T-helper 2 cell (primary cell): ENCODE data around the gene KCNQ5.

ENCODE experiments used
- DNase-seq, 5 experiments: peaks; one replicate each; pipeline versions ENCODE4 v3.0.0 to v3.0.0-alpha.2; 2012 to 2022

KCNQ5 gene

DNA sequence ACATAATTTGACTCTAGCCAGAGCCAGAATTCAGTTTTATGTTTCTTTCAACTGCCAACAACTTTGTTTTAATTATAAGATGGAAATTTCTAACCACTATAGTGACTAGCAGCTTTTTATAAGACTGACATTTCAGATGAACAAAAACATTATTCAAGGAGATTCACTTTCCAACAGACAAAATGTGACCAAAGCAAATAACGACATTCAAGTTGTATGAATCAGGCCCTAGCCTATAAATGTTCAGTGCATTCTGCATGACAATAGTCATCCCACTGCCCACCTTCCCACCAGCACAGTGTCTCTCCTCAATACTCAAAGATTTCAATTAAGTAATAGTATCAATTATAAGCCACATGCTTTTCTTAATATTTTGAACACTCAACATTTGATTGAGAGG is 402.7 kb downstream of the KCNQ5 start:
- DNase-seq, result no peak

DNA sequence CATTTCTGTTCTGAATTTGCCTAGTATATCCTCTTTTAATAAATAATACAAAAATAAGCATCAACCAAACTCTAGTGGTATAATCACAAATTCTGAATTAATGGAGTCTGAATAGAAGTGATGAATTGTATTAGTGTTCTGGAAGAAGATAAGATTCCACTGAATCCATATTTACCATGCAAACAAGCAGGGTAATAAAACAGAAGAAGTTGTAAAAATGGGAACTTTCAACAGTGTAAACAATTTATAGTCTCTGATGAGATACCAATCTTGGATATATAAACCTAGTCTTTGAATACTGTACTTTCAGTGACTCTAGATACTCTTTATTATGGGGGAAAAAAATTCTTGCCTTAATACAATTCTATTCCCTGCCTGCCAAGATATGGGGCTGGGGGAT is 405.8 kb downstream of the KCNQ5 start:
- no peak for DNase-seq

DNA sequence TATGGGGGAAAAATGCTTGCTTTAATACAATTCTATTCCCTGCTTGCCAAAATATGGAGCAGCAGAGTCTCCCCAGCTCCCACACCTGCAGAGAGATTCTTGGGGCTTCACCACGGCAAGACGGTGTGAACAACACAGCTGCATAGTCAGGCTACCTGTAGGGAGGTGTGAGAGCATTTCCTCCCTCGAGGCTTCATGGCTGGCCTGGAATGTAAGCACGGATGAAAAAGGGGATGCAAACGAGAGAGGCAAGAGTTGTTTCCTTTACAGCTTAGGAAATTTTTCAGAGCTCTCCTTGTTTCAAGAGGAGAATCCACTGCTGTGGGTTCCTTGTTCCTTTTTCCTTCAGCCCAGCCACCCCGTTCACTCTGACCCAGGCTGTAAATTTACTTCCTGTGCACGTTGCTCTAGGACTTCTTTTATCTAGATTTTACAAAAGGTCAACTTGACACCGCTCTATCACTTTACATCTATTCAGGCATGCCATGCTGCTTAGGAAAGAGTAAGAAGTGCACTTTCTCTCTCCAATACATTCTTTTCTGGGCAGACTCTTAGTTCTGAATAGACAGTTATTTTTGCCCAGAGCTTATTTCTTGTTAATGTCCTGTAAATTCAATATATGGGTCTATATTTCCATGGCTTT is 406.4 kb downstream of the KCNQ5 start:
- no peak for DNase-seq

DNA sequence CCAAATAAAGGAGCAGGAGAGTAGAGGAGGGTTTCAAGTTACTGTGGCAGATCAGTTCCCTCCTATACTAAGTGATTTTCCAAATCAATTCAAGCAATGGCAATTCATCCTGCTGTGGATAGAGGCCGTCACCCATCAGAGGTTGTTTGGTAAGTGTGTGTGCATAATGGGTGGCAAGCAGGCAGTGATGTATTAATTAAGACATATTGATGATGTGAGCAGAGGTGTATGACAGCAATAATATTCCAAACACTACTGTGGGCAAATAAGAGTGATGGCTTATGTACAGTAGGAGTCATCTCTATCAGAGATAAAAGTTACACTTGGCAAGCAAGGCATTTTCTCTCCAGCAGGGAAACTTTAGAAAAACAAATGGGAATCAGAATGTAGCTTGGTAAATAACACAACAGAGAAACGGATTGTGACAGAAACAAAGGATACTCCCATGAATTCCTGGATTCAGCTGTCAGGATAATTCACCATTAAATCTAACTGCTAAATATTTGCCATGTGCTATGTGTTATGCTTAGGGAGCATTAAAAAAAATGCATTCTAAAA is 407.1 kb downstream of the KCNQ5 start:
- DNase-seq, result no peak

DNA sequence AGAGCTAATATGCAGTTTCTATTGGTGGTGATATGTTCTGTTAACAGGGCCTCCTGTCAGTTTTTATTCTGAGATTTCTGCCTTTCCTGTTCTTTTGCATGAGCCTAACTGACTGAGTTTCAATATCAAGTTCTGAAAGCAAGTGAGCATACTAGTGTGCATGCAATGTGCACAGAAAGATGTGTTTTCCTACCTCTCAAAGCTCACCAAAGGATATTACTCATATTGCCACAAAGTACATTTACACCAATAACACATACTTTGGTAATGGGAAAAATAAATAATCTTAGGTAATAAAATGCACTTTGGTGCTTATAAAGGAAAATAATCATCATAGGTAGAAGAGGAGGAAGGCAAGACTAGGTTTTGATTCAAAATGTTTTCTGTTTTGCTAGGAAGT is 408.4 kb downstream of the KCNQ5 start:
- no peak for DNase-seq

DNA sequence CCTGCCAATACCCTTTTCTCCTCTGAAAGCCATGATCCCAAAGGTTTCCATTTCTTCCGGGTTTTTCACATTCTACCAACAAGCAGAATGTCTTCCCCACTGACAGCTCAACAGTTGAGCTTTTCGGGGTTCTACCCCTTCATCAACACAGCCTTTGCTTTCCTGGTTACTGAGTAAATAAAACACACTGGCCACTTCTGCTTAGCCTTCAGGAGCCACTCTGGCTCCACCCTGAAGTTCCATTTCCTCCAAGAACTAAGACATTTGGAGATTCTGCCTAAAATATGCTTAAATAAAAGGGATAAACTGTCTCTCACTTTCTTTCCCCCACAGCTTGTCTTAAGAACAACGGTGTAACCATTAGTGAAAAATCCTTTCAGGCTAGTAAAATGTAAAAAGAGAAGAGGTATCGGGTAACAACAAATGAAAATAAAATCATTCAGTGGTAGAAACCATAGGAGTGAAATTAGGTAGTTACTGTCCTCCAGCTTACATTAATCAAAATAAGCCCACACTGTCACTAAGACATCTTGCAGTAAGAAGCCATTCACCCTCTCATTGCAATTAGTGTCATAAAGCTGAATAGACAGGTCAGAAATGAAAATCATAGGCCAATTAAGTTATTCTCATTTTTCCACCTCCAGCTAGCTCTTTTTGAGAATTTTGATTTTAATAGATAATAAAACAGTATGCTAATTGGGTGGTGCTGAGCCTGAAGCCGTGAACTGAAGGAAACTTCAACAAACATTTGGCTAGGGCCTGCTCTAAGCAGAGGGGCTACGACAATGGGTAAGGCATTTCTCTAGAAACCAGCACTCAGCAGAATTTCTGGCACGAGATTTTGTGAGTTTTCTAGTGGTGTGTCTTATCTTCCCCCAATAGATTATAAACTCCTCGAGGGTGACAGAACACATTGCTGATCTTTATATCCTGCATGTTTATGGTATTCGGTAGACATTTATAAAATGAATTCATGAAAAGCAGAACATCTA is 409.2 kb downstream of the KCNQ5 start:
- no peak for DNase-seq

DNA sequence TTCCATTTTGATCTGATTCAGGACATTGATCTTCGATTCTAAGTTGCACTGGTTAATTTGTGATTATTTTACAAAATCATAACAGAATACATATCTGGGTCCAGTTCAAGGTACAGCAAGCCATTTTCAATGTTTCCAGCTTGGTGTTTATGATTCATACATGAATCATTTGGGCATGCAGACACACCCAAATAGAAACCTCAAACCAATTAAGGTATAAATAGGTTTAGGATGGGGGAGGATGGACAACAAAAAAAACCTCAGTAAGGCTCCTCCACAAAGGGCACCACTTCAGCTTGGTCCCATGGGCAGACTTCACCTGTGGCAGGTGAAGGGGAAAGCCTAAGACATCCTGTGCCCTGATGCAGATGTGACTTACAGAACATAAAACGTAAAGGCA is 410.7 kb downstream of the KCNQ5 start:
- no peak for DNase-seq

DNA sequence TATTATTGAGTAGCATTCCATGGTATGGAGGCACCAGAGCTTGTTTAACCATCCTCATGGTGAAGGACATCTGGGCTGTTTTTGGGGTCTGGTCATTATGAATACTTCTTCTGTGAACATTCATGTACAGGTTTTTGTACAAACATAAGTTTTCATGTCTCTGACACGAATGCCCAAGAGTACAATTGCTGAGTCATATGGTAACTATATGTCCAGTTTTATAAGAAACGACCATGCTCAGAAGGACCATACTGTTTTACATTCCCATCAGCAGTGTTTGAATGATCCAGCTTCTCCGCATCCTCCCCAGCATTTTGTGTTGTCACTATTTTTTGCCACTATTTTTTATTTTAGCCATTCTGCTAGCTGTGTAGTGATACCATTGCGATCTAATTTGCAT is 414.8 kb downstream of the KCNQ5 start:
- no peak for DNase-seq

DNA sequence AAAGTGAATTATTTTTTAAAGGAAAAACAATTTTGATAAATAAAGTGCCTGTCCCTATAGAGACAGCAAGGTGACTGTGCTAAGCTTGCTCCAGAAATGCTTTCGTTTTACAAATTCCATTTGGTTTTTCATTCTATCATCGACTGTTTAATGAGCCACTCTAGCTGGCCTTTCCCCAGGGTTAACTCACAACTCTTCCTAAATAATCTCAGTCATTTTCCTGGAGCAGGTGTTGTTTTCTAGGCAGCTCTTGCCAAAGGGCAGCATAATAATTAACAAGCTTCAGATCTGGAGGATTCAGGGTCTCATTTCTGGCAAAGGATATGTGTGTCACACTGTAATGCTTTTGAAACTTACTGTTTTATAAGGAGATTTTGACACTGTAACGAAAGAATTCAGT is 419.2 kb downstream of the KCNQ5 start:
- DNase-seq, result no peak

DNA sequence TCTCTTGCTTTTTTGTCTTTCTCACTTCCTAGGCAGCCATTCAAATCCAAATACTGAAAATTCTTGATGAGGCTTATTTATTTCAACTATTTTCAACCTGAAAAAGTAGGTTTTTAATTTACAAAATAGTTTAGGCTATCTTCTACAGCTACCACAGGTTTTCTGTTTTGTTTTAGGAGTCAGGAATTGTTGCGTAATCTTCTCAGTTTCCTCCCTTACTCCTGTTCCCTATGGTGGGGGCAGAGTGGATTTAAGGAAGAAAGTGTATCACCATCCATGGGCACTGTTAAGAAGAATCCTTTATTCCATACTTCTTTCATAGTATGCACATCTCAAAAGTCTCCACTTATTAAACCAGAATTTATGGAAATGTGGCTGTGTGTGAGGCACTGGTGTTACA is 421.0 kb downstream of the KCNQ5 start:
- no peak for DNase-seq

DNA sequence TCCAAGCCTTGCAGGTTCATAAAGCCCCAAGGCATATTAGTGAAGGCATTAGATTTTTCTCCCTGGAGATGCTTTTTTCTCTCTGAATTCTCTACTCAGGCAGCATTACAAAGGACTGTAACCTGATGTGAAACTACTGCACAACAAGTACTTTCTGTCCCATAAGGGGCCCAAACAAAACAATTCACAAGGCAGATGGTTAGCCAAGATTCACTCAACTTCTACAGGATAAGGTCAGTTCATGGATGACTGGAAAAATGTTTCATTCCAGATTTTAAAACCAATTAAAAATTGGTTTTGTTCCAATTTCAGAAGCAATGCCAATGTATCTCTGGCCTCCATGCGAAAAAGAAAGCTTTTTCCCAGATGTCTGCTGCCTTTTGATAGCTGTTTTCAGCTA is 421.6 kb downstream of the KCNQ5 start:
- no peak for DNase-seq

DNA sequence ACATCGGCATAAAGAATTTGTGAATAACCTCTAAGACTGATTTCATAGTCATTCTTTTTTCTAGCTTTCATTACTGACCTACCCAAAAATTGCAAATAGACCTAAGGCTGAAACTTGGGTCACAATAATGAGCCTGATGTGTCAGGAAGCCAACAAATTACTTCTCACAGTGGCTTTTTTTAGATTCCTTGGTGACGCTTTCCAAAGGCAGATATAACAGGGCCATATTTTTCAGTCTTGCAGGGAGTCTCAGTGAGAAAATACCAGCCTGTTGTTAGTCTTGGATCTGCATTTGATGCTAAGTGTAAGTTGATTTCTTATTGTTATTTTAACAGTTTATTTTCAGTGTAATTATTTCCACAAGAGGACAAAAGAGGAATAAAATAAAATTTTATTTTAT is 423.7 kb downstream of the KCNQ5 start:
- no peak for DNase-seq

DNA sequence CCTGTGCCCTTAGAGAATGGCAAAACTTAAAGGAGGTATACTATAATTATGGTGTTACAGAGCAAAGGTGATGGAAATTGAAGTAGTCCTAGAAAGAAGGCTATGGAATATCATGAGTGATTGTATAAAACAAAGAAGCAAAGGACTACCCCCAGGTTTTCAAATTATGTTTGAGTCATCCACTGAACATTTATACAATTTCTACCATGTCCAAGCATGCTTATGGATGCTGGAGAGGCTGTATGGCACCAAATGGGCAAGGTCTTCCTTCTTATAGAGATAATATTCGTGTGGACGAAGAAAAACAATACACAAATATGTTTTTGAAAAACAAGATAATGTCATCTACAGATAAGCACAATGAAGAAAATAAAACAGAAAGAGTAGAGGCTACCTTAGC is 425.9 kb downstream of the KCNQ5 start:
- no peak for DNase-seq

DNA sequence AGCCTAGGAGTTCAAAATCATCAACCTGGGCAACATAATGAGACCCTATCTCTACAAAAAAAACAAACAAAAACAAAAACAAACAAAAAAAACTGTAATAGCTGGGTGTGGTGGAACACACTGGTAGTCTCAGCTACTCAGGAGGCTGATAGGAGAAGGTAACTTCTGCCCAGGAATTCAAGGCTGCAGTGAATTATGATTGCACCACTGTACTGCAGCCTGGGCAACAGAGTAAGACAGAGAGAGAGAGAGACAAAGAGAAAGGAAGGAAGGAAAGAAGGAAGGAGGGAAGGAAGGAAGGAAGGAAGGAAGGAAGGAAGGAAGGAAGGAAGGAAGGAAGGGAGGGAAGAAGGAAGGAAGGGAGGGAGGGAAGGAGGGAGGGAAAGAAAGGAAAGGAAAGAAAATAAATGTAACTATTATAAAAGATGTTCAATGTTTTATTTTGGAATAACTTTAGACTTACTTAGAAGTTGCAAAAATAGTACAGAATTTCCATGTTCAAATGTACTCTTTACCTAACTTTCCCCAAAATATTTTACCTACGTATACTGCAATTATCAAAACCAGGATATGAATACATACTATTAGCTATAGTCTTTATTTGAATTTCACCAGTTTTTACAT is 428.2 kb downstream of the KCNQ5 start:
- no peak for DNase-seq

DNA sequence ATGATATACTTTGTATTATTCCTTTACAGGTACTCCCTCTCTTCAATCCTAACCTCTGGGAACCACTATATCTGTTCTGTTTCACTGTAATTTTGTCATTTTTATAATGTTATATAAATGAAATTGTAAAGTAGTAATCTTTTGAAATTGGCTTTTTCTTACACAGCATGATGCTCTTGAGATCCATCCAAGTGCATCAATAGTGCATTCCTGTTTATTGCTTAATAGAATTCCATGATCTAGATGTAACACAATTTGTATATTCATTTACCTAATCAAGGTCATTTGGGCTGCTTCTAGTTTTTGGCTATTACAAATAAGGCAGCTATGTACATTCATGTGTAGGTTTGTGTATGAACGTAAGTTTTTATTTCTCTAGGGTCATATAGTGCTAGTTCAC is 428.8 kb downstream of the KCNQ5 start:
- no peak for DNase-seq

DNA sequence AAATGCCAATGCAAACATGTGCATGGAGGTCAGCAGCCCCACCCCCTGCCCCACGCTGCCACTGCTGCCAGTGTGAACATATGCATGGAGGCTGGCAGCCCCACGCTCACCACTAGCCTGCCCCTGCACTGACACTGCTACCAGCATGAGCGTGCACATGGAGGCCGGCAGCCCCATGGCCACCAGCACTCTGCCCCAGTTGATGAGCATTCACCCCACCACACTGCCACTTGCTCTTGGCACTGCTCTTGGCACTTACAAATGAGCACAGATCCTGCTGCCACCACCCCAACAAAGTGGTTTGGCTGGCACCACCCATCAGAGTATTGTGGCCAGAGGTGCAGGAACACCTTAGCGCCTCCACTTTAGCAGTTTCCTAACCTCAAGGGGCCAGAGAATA is 429.3 kb downstream of the KCNQ5 start:
- no peak for DNase-seq

DNA sequence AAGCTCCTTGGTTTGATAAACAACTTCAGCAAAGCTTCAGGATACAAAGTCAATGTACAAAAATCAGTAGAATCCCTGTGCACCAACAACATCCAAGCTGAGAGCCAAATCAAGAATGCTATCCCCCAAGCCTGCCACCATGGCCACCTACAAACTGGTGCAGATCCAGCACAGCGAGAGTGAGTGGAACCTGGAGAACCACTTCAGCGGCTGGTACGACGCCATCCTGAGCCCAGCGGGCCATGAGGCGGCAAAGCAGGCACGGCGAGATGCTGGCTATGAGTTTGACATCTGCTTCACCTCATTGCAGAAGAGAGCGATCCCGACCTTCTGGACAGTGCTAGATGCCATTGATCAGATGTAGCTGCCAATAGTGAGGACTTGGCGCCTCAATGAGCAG is 433.1 kb downstream of the KCNQ5 start:
- no peak for DNase-seq

DNA sequence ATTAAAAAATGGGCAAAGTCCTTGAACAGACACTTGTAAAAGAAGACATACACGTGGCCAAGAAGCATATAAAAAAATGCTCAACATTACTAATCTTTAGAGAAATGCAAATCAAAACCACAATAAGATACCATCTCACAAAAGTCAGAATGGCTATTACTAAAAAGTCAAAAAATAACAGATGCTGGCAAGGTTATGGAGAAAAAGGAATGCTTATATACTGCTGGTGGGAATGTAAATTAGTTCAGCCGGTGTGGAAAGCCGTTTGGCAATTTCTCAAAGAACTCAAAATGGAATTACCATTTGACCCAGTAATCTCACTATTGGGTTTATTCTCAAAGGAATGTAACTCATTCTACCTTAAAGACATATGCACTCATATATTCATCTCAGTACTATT is 436.9 kb downstream of the KCNQ5 start:
- no peak for DNase-seq

DNA sequence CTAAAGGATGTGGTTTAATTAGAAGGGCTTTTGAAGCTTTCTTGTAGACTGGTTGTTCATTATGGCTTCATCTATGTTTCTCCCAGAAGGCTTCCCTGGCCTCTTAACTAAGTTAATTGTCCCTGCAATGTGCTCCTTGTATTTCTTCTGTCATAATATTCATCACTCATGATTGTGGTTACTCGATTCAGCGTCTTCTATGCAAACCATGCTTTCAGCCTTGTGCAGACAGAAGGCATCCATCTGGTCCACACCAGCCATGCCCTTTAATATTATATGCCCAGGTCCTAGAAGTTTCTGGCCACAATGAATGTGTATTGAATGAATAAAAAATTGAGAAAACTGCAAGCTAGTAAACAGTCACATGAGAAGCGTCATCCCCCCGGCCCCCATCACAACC is 440.3 kb downstream of the KCNQ5 start:
- DNase-seq, result no peak

DNA sequence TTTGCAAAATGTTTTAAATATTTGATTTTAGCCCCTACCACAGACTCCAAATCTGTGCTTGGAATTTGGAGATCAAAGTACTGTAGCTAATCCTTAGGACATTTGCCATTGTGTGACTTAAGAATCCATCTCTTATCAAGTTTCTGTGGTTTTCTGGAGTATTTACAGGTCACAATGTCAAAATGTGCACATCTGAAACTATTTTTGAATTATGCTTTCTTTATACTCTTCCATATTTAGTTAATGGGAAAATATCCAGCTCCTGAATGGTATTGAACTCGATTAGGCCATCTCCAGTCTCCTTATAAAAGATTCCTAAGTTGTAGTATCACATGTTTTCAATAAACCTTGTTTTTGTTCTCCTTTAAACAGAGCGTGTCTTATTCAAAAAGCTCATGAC is 441.0 kb downstream of the KCNQ5 start:
- DNase-seq, result no peak

DNA sequence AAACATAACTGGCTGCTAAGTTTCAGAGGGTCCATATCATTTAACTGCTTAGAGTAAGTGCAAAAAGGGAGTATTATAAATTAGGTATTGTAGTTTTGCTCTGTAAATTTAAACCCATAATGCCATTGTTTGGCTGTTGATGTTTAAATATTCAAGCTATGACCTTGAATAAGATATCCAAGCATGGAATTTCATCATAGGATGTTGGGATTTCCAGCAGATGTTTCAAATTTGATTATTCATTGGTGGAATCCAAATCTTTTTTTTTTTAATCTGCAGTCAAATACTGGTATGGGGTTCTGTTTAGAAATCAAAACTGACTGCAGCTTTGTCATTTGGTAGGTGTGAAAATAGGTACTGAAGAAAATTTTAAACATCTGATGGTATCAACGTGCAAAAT is 442.4 kb downstream of the KCNQ5 start:
- no peak for DNase-seq

DNA sequence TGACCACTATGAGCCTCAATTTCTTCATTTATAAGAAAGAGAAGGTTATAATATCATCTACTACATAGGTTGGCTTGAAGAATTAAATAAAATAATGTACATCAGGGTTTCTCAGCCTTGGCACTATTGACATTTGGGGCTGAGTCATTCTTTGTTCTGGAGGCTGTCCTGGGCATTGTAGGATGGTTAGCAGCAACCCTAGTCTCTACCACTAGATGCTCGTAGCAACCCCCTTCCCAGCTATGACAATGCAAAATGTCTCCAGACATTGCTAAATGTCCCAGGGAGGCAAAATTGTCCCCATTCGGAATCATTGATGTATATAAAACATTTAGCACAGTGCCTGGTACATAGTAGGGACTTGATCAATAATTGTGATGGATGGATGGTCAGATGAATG is 451.4 kb downstream of the KCNQ5 start:
- DNase-seq, result no peak

DNA sequence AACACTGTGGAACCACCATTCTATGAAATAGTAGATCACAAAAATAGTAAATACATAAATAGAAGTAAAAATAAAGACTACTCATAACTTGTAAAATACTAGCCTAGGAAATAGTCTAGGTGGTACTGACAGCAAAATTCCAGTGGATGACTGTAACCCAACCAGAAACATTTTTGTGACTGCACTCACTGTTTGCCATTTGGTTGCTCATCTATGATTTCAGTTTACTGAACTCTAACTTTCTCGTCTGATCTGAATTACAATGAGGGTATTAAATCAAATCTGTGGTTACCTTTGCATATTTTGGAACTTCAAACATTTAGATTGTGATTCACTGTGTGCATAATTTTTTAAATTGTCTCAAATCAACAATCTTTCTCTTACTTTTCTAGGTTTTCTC is 452.3 kb downstream of the KCNQ5 start:
- no peak for DNase-seq
